SU-DHL-6 (cell line): Measurements from ENCODE around the gene OXCT2.

Experiments
- H2AFZ ChIP-seq: fragments of 200-600 bp; sonication (generic); 2 replicates; pipeline ENCODE4 v1.6.1; 2014; ENCODE audit warnings: low read depth, mild to moderate bottlenecking, moderate library complexity, mixed read lengths, antibody characterized with exemption, low read length; ENCODE audit not compliant: severe bottlenecking
- H3F3A ChIP-seq: fragments of 200-600 bp; shearing (Covaris generic); 2 replicates; pipeline ENCODE4 v1.6.0; 2016; ENCODE audit warnings: antibody characterized with exemption, mild to moderate bottlenecking; ENCODE audit not compliant: insufficient read depth
- H3K27ac ChIP-seq: fragments of 200-600 bp; sonication (generic); 2 replicates; pipeline ENCODE4 v1.5.1; 2016; ENCODE audit warnings: low read depth, mild to moderate bottlenecking, low read length, moderate library complexity, mixed read lengths
- H3K27me3 ChIP-seq: fragments of 200-600 bp; sonication (generic), shearing (Covaris generic); 2 replicates; pipeline ENCODE4 v1.6.0; 2014; ENCODE audit warnings: mild to moderate bottlenecking, low read length
- H3K36me3 ChIP-seq: fragments of 200-600 bp; sonication (generic); 2 replicates; pipeline ENCODE4 v1.6.1; 2014; ENCODE audit warnings: mild to moderate bottlenecking, low read length, mixed read lengths
- H3K4me2 ChIP-seq: fragments of 300-600, 200-600 bp; shearing (Covaris generic), sonication (generic); 2 replicates; pipeline ENCODE4 v1.6.0; 2014; ENCODE audit warnings: low read length, low read depth, mild to moderate bottlenecking; ENCODE audit not compliant: poor library complexity, severe bottlenecking
- H3K4me3 ChIP-seq: fragments of 200-600 bp; sonication (generic); 2 replicates; pipeline ENCODE4 v1.5.1; 2014; ENCODE audit warnings: antibody characterized with exemption, low read length, mild to moderate bottlenecking, mixed read lengths; ENCODE audit not compliant: insufficient read depth, poor library complexity, severe bottlenecking
- H3K79me2 ChIP-seq: fragments of 200-600 bp; sonication (generic); 2 replicates; pipeline ENCODE4 v1.6.1; 2014; ENCODE audit warnings: mild to moderate bottlenecking, low read length, moderate library complexity; ENCODE audit not compliant: insufficient read depth
- H3K9ac ChIP-seq: fragments of 200-600 bp; sonication (generic); 2 replicates; pipeline ENCODE4 v1.7.0; 2014; ENCODE audit warnings: mild to moderate bottlenecking, low read length
- H3K9me2 ChIP-seq: fragments of 200-600 bp; sonication (generic); replicated peaks from 2 replicates; pipeline ENCODE4 v1.6.1; 2014; ENCODE audit warnings: low read length; ENCODE audit not compliant: insufficient read depth
- H3K9me3 ChIP-seq: fragments of 200-600 bp; sonication (generic); 2 replicates; pipeline ENCODE4 v1.6.1; 2014; ENCODE audit warnings: low read length, mixed read lengths; ENCODE audit not compliant: insufficient read depth
- H4K20me1 ChIP-seq: fragments of 200-600 bp; sonication (generic); 2 replicates; pipeline ENCODE4 v1.6.1; 2014; ENCODE audit warnings: low read depth, mild to moderate bottlenecking, antibody characterized with exemption, low read length, moderate library complexity, mixed read lengths
- CTCF ChIP-seq: fragments of 200-600 bp; sonication (generic); IDR thresholded peaks from one replicate; pipeline ENCODE4 v1.5.1; 2017; ENCODE audit warnings: antibody characterized with exemption, mild to moderate bottlenecking, low read length, moderate library complexity; ENCODE audit not compliant: insufficient read depth, poor library complexity, severe bottlenecking
- EZH2phosphoT487 ChIP-seq: fragments of 200-600 bp; sonication (generic), shearing (Covaris generic); conservative IDR thresholded peaks from 2 replicates; pipeline ENCODE4 v1.6.1; 2018; ENCODE audit warnings: mild to moderate bottlenecking, antibody characterized with exemption, low read length, moderate library complexity, mixed read lengths

OXCT2 gene

DNA sequence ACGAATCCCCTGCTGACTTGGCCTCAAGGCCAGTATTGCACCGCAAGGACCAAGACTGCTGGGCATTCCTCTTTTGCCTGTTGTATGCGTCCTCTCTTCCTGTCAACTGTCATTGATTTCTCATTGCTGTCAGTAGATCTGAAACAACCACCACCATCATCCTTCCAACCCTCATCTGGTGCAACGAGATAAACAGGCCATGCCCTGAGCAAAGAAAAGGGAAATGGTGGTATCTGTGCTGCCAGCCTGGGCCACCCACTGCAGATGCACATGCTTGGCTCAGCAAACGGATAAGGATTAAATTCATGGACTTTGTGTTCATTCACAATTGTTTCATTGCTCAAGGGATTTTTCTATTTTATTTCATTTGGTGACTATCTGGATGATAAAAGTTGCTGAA, 13.6 kb downstream of the OXCT2 start:
- H3K79me2 ChIP-seq, result no peaks in the 10 kb centered on the region
- no peak overlapping the region for H3K27ac ChIP-seq
- no peak for TF ChIP-seq CTCF
- TF ChIP-seq EZH2phosphoT487, result no peak
- H3K36me3 ChIP-seq, result no peaks in the 10 kb centered on the region
- no peaks in the 10 kb centered on the region for H3F3A ChIP-seq
- H3K4me2 ChIP-seq, result no peak overlapping the region
- H3K9ac ChIP-seq, result no peak overlapping the region
- H4K20me1 ChIP-seq, result no peaks in the 10 kb centered on the region
- H3K4me3 ChIP-seq, result no peak overlapping the region
- H3K9me3 ChIP-seq, result no peaks in the 10 kb centered on the region
- H3K9me2 ChIP-seq, result no peaks in the 10 kb centered on the region
- no peak overlapping the region for H2AFZ ChIP-seq
- H3K27me3 ChIP-seq, result no peaks in the 10 kb centered on the region

DNA sequence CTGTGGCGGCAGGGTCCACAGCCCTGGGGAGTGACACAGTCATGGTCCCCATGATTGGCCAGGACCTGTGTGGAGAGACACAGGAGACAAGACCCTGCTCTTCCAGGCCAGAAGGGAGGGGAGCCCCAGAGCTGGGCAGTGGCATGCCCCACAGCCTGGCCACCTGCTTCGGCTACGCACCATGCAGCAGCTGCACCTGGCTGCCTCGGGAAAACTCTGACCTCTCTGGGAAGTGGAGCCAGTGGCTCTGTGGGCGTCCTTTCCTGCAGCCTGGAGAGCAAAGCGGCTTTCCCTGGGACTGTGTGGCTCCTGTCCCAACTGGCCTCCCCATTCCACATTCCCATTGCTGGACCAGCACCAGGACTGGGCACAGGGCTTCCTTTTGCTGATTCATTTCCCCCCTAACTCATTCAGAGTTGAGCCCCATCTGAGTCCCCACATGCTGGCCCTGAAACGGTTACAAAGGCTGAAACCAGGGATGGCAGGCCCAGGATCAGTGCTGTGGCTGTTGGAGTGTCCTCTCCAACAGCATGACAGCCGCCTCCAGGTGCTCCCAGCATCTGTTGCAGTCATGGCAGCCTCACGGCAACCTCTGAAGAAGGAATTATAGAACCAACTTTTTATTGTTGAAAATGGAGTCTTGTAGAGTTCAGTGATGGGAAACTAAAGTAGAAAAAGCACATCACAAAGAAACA, 15.0 kb downstream of the OXCT2 start:
- H3K4me3 ChIP-seq, result no peak overlapping the region
- TF ChIP-seq CTCF (no peak), EZH2phosphoT487 (no peak)
- no peaks in the 10 kb centered on the region for H3K9me3 ChIP-seq

GRCh38 chr1:39754906-39755504, 16.1 kb downstream of the OXCT2 start:
- Histone ChIP-seq H3K27me3 (no peaks in the 10 kb centered on the region), H3K4me2 (no peak overlapping the region), H3K36me3 (no peaks in the 10 kb centered on the region), H2AFZ (no peak overlapping the region), H3F3A (no peaks in the 10 kb centered on the region), H4K20me1 (no peaks in the 10 kb centered on the region), H3K27ac (no peak overlapping the region), H3K9me3 (no peaks in the 10 kb centered on the region), H3K4me3 (no peak overlapping the region), H3K9ac (no peak overlapping the region), H3K9me2 (no peaks in the 10 kb centered on the region), H3K79me2 (no peaks in the 10 kb centered on the region)
- TF ChIP-seq EZH2phosphoT487 (no peak), CTCF (no peak)

More for the DNA sequence above, 15.0 kb downstream of the OXCT2 start:
- no peak overlapping the region for H3K4me2 ChIP-seq
- H3K9ac ChIP-seq, result no peak overlapping the region
- H4K20me1 ChIP-seq, result no peaks in the 10 kb centered on the region
- H3K79me2 ChIP-seq, result no peaks in the 10 kb centered on the region
- no peaks in the 10 kb centered on the region for H3K36me3 ChIP-seq
- no peaks in the 10 kb centered on the region for H3K27me3 ChIP-seq
- no peak overlapping the region for H2AFZ ChIP-seq
- no peaks in the 10 kb centered on the region for H3F3A ChIP-seq
- no peaks in the 10 kb centered on the region for H3K9me2 ChIP-seq
- no peak overlapping the region for H3K27ac ChIP-seq
